Esophagus squamous epithelium (tissue), 5 donors: ENCODE measurements around the gene NCKAP5. TPM values are rescaled to one million over a fixed set of nuclear protein-coding genes. Genes with fewer than 3 reads are reported as not detected.

Experiments used
- DNase-seq: peaks from one replicate; lab custom pipeline; 2025; lab: John Stamatoyannopoulos, UW
- H3K27ac ChIP-seq, 4 donors: fragments of 200-600 bp; sonication (generic); one replicate each; pipeline ENCODE4 v1.5.1; 2016 to 2019; ENCODE audit warnings: mild to moderate bottlenecking in 1 of 4
- H3K27me3 ChIP-seq, 4 donors: fragments of 200-600 bp; sonication (generic); 1 replicate in 3 of 4; 2 replicates in 1 of 4; pipeline versions ENCODE4 v1.5.1 to v1.6.0; 2017 to 2021; ENCODE audit warnings: antibody characterized with exemption in 1 of 4
- H3K36me3 ChIP-seq, 3 donors: fragments of 200-600 bp; sonication (generic); one replicate each; pipeline ENCODE4 v1.5.1; 2016 to 2019
- H3K4me1 ChIP-seq, 3 donors: fragments of 200-600 bp; sonication (generic); one replicate each; pipeline ENCODE4 v1.5.1; 2017 to 2019
- H3K4me3 ChIP-seq, 4 donors: fragments of 200-600 bp; sonication (generic); 1 replicate in 3 of 4; 2 replicates in 1 of 4; pipeline ENCODE4 v1.5.1; 2016 to 2019; ENCODE audit warnings: mild to moderate bottlenecking in 2 of 4, moderate library complexity in 1 of 4
- H3K9me3 ChIP-seq, 3 donors: fragments of 200-600 bp; sonication (generic); one replicate each; pipeline ENCODE4 v1.5.1; 2016 to 2019
- POLR2A ChIP-seq, 4 donors: fragments of 450-650 bp; IDR thresholded peaks; one replicate each; pipeline ENCODE4 v1.6.1; 2017; ENCODE audit warnings: antibody characterized with exemption in 4 of 4, mild to moderate bottlenecking in 4 of 4, moderate library complexity in 3 of 4
- WGBS, 2 donors: methylation state at CpG; one replicate each; pipeline ENCODE4 v1.1.5; 2018; 5-methylcytosine and 5-hydroxymethylcytosine counted together
- intact Hi-C: fragments of 100-400 bp; cut with DNase I; formaldehyde crosslinking; loops from one replicate; pipeline ENCODE4 v1.15.0; 2022
- total RNA-seq, 4 donors: library from RNA; depleted of rRNA; stranded (reverse); fragments of >200 nt; gene quantifications; one replicate each; pipeline ENCODE4 v1.1.0, GENCODE V29; 2016
- TF ChIP-seq, protein P1 (sequence below), 6 experiments: fragments of 450-650 bp in 4 of 6; fragments of 200-600 bp in 2 of 6; sonication (generic) in 2 of 6; IDR thresholded peaks; one replicate each; pipeline ENCODE4 v1.5.1; 2016 to 2019; ENCODE audit warnings: antibody characterized with exemption in 6 of 6, mild to moderate bottlenecking in 4 of 6, moderate library complexity in 4 of 6
- donor health status: DM: yes; HTN: yes; CAD: no.

Gene NCKAP5
- total RNA-seq, 4 donors from 2014 or later = 4.5 to 6.9 (median 5.3) TPM

- H3K27ac ChIP-seq = no peak overlapping the region
- H3K36me3 ChIP-seq = no peaks in the 10 kb centered on the region
- no peaks in the 10 kb centered on the region for H3K4me1 ChIP-seq
- DNase-seq = no peak
- H3K27me3 ChIP-seq = no peaks in the 10 kb centered on the region
- 90 to 96% methylated on average over 3 of the region's 3 CpGs for WGBS, 2 donors
- intact Hi-C loops = no loop called here
- H3K4me3 ChIP-seq = no peak overlapping the region
- TF ChIP-seq POLR2A (IDR thresholded peaks at IDR 0.05) = no peak
- TF ChIP-seq, protein P1, sequence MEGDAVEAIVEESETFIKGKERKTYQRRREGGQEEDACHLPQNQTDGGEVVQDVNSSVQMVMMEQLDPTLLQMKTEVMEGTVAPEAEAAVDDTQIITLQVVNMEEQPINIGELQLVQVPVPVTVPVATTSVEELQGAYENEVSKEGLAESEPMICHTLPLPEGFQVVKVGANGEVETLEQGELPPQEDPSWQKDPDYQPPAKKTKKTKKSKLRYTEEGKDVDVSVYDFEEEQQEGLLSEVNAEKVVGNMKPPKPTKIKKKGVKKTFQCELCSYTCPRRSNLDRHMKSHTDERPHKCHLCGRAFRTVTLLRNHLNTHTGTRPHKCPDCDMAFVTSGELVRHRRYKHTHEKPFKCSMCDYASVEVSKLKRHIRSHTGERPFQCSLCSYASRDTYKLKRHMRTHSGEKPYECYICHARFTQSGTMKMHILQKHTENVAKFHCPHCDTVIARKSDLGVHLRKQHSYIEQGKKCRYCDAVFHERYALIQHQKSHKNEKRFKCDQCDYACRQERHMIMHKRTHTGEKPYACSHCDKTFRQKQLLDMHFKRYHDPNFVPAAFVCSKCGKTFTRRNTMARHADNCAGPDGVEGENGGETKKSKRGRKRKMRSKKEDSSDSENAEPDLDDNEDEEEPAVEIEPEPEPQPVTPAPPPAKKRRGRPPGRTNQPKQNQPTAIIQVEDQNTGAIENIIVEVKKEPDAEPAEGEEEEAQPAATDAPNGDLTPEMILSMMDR (IDR thresholded peaks at IDR 0.05) = no peak
- no peaks in the 10 kb centered on the region for H3K9me3 ChIP-seq
Measured at GRCh38 chr2:133167990-133168389, 400.3 kb downstream of the NCKAP5 start.

- Histone ChIP-seq H3K9me3 (no peaks in the 10 kb centered on the region), H3K4me3 (no peak overlapping the region), H3K27ac (no peak overlapping the region), H3K4me1 (no peaks in the 10 kb centered on the region), H3K36me3 (no peaks in the 10 kb centered on the region), H3K27me3 (no peaks in the 10 kb centered on the region)
- 49 to 62% methylated on average over 3 of the region's 3 CpGs for WGBS, 2 donors
- intact Hi-C loops = no loop called here
- TF ChIP-seq, protein P1 (IDR thresholded peaks at IDR 0.05) = no peak
- TF ChIP-seq POLR2A (IDR thresholded peaks at IDR 0.05) = no peak
- DNase-seq = no peak
Measured at GRCh38 chr2:133167223-133167622, 401.0 kb downstream of the NCKAP5 start.

DNA sequence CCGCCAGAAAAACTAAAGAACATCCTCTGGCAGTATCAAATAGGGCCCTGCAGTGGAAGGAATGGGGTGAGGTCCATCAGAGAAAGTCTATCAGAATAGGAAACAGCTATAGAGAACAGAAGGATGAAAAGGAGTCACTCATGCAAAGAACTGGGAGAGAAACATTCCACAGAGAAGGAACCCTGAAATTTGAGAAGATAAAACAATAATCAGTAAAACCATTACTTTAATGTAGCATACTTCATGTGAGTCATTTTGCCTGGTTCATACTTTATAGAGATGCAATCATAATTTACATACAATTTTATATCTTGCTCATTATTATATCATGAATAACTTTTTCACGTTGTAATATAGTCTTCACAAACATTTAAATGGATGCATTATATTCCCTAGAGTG, 402.2 kb downstream of the NCKAP5 start:
- DNase-seq = no peak
- Histone ChIP-seq H3K4me3 (no peak overlapping the region), H3K9me3 (no peaks in the 10 kb centered on the region), H3K36me3 (no peaks in the 10 kb centered on the region), H3K27ac (no peak overlapping the region), H3K27me3 (no peaks in the 10 kb centered on the region), H3K4me1 (no peaks in the 10 kb centered on the region)
- no peak for TF ChIP-seq POLR2A (IDR thresholded peaks at IDR 0.05)
- TF ChIP-seq, protein P1 (IDR thresholded peaks at IDR 0.05) = no peak
- 55 to 57% methylated on average over 2 of the region's 2 CpGs for WGBS, 2 donors
- intact Hi-C loops = no loop called here

GRCh38 chr2:133163111-133163510, 405.2 kb downstream of the NCKAP5 start:
- Histone ChIP-seq H3K27ac (no peak overlapping the region), H3K36me3 (no peaks in the 10 kb centered on the region), H3K27me3 (no peaks in the 10 kb centered on the region), H3K9me3 (no peaks in the 10 kb centered on the region), H3K4me1 (no peaks in the 10 kb centered on the region), H3K4me3 (no peak overlapping the region)
- TF ChIP-seq, protein P1 (IDR thresholded peaks at IDR 0.05) = no peak
- no peak for TF ChIP-seq POLR2A (IDR thresholded peaks at IDR 0.05)
- intact Hi-C loops = no loop called here
- WGBS, 2 donors = 89 to 92% methylated on average over 4 of the region's 4 CpGs
- DNase-seq = no peak

- no peaks in the 10 kb centered on the region for H3K9me3 ChIP-seq
- H3K36me3 ChIP-seq = no peaks in the 10 kb centered on the region
- H3K4me1 ChIP-seq = no peaks in the 10 kb centered on the region
- no peak overlapping the region for H3K27ac ChIP-seq
- H3K27me3 ChIP-seq = no peaks in the 10 kb centered on the region
- no peak for TF ChIP-seq POLR2A (IDR thresholded peaks at IDR 0.05)
- TF ChIP-seq, protein P1 (IDR thresholded peaks at IDR 0.05) = no peak
- intact Hi-C loops = loop anchor here (10.0 kb wide), 1 partner anchor 884 kb away; no protein-coding TSS in a partner anchor
- no peak for DNase-seq
- H3K4me3 ChIP-seq = no peak overlapping the region
Measured at GRCh38 chr2:133158442-133158841, 409.8 kb downstream of the NCKAP5 start.
